Vagina (tissue), 2 donors: ENCODE data around the gene SIM1. TPM values are rescaled to one million over a fixed set of nuclear protein-coding genes. Genes with fewer than 3 reads are reported as not detected.

ENCODE experiments used
- DNase-seq, 2 donors: peaks; one replicate each; pipeline ENCODE4 v3.0.0-alpha.2; 2017; ENCODE audit errors: extremely low spot score in 2 of 2
- H3K27ac ChIP-seq: fragments of 200-600 bp; sonication (generic); one replicate; pipeline ENCODE4 v1.5.1; 2019
- H3K27me3 ChIP-seq: fragments of 200-600 bp; sonication (generic); one replicate; pipeline ENCODE4 v1.5.1; 2019
- H3K36me3 ChIP-seq, 2 donors: fragments of 200-600 bp; sonication (generic); one replicate each; pipeline ENCODE4 v1.5.1; 2017 to 2019
- H3K4me1 ChIP-seq: fragments of 200-600 bp; sonication (generic); one replicate; pipeline ENCODE4 v1.5.1; 2019
- H3K4me3 ChIP-seq, 2 donors: fragments of 200-600 bp; sonication (generic); 1 replicate in 1 of 2; 2 replicates in 1 of 2; pipeline ENCODE4 v1.5.1; 2016 to 2019
- H3K9me3 ChIP-seq: fragments of 200-600 bp; sonication (generic); one replicate; pipeline ENCODE4 v1.5.1; 2019
- POLR2A ChIP-seq, 2 donors: fragments of 450-650 bp; IDR thresholded peaks; one replicate each; pipeline ENCODE4 v1.6.1; 2017; ENCODE audit warnings: antibody characterized with exemption in 2 of 2, mild to moderate bottlenecking in 2 of 2, moderate library complexity in 2 of 2
- POLR2AphosphoS5 ChIP-seq, 2 donors: sonication (generic); formaldehyde crosslinking; IDR thresholded peaks; one replicate each; pipeline ENCODE4 v1.9.0; 2017; ENCODE audit warnings: antibody characterized with exemption in 2 of 2, mild to moderate bottlenecking in 2 of 2, low read depth in 1 of 2; ENCODE audit not compliant: insufficient read depth in 1 of 2
- intact Hi-C: fragments of 100-400 bp; cut with DNase I; formaldehyde crosslinking; loops from one replicate; pipeline ENCODE4 v1.15.1; 2023
- total RNA-seq: library from RNA; depleted of rRNA; stranded (reverse); fragments of >200 nt; gene quantifications from one replicate; pipeline ENCODE4 v1.2.3, GENCODE V29; 2016
- TF ChIP-seq, protein P1 (sequence below), 3 experiments: fragments of 450-650 bp in 2 of 3; fragments of 200-600 bp in 1 of 3; sonication (generic) in 1 of 3; IDR thresholded peaks; one replicate each; pipeline ENCODE4 v1.5.1; 2017 to 2019; ENCODE audit warnings: antibody characterized with exemption in 3 of 3, mild to moderate bottlenecking in 2 of 3, moderate library complexity in 2 of 3

Gene SIM1
- total RNA-seq, 1 donor from 2014 or later = not detected

DNA sequence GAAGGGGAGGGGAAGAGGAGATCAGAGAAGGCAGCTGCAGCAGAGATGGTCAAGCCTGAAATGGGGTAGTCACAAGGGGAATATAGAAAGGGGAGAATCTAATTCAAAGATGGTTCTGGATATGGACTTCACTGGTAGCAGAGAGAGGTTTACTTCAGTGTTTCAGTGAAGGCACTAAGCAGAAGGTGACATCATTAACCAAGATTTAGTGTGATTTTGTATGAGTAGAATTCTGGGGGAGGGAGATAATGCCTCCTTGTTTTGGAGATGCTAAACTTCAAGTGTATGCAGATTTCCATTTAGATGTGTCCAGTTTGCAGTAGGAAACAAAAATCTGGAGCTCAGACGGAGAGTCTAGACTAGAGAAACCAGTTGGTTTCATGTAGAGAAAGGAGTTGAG, 13.1 kb downstream of the SIM1 start:
- no peaks in the 10 kb centered on the region for H3K9me3 ChIP-seq
- no peaks in the 10 kb centered on the region for H3K36me3 ChIP-seq
- no peak for DNase-seq
- no peak overlapping the region for H3K27ac ChIP-seq
- H3K4me3 ChIP-seq = no peak overlapping the region
- peaks cover 17% of the 10 kb centered on the region for H3K4me1 ChIP-seq
- H3K27me3 ChIP-seq = peaks cover 44% of the 10 kb centered on the region
- intact Hi-C loops = no loop called here
- TF ChIP-seq, protein P1, sequence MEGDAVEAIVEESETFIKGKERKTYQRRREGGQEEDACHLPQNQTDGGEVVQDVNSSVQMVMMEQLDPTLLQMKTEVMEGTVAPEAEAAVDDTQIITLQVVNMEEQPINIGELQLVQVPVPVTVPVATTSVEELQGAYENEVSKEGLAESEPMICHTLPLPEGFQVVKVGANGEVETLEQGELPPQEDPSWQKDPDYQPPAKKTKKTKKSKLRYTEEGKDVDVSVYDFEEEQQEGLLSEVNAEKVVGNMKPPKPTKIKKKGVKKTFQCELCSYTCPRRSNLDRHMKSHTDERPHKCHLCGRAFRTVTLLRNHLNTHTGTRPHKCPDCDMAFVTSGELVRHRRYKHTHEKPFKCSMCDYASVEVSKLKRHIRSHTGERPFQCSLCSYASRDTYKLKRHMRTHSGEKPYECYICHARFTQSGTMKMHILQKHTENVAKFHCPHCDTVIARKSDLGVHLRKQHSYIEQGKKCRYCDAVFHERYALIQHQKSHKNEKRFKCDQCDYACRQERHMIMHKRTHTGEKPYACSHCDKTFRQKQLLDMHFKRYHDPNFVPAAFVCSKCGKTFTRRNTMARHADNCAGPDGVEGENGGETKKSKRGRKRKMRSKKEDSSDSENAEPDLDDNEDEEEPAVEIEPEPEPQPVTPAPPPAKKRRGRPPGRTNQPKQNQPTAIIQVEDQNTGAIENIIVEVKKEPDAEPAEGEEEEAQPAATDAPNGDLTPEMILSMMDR (IDR thresholded peaks at IDR 0.05) = no peak
- TF ChIP-seq POLR2A (IDR thresholded peaks at IDR 0.05) = no peak
- no peak for TF ChIP-seq POLR2AphosphoS5 (IDR thresholded peaks at IDR 0.05; ENCODE audit: insufficient read depth in 1 of 2, low read depth in 1 of 2)

GRCh38 chr6:100449239-100449691, 15.5 kb downstream of the SIM1 start:
- H3K4me3 ChIP-seq = no peak overlapping the region
- peaks cover 18% of the 10 kb centered on the region for H3K4me1 ChIP-seq
- DNase-seq = no peak
- intact Hi-C loops = no loop called here
- no peak overlapping the region for H3K27ac ChIP-seq
- TF ChIP-seq POLR2A (IDR thresholded peaks at IDR 0.05) (no peak), POLR2AphosphoS5 (IDR thresholded peaks at IDR 0.05; ENCODE audit: insufficient read depth in 1 of 2, low read depth in 1 of 2) (no peak)
- TF ChIP-seq, protein P1 (IDR thresholded peaks at IDR 0.05) = no peak
- H3K36me3 ChIP-seq = no peaks in the 10 kb centered on the region
- H3K27me3 ChIP-seq = peaks cover 28% of the 10 kb centered on the region
- H3K9me3 ChIP-seq = no peaks in the 10 kb centered on the region

DNA sequence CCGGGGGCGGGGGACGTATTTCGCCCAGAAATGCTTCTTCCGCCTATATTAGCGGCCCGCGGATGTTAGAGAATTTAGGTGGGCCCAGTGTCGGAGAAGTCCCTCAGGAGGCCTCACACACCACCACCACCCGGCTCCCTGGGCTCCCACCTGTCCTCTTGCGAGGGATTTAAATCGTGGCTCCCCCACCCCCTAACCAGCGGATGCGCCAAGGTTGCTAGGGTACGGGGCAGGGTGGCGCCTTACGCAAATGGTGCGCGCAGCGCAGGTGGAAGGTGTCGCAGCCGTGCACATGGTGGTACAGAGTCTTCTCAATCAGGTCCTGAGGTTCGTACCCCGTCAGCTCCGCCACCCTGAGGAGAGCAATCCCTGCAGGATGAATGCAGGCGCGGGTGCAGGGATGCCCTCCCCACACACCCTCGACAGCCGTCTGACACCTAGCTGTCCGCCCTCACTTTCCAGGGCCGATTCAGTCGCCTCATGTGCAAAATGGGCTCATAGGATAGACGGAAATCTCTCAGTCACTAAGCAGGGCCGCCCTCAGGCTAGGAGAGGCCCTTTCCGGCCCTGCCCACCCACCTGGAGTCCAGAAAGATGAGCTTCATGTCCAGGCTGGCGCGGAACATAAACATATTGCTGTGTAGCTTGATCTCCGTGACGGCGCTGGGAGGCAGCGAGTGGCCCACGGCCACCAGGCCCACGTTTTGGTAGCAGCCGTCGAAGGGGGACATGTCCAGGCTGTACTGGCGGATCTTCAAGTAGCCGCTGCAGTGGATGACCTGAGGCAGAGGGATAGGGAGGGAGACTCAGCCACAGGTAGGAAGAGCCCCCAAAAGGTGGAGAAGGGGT, 16.6 kb downstream of the SIM1 start:
- DNase-seq = no peak
- Histone ChIP-seq H3K36me3 (no peaks in the 10 kb centered on the region), H3K27me3 (peaks cover 18% of the 10 kb centered on the region), H3K9me3 (no peaks in the 10 kb centered on the region), H3K4me1 (peaks cover 13% of the 10 kb centered on the region), H3K27ac (no peak overlapping the region), H3K4me3 (no peak overlapping the region)
- TF ChIP-seq POLR2A (IDR thresholded peaks at IDR 0.05) = no peak
- TF ChIP-seq, protein P1 (IDR thresholded peaks at IDR 0.05) = no peak
- TF ChIP-seq POLR2AphosphoS5 (IDR thresholded peaks at IDR 0.05; ENCODE audit: insufficient read depth in 1 of 2, low read depth in 1 of 2) = no peak
- intact Hi-C loops = no loop called here

DNA sequence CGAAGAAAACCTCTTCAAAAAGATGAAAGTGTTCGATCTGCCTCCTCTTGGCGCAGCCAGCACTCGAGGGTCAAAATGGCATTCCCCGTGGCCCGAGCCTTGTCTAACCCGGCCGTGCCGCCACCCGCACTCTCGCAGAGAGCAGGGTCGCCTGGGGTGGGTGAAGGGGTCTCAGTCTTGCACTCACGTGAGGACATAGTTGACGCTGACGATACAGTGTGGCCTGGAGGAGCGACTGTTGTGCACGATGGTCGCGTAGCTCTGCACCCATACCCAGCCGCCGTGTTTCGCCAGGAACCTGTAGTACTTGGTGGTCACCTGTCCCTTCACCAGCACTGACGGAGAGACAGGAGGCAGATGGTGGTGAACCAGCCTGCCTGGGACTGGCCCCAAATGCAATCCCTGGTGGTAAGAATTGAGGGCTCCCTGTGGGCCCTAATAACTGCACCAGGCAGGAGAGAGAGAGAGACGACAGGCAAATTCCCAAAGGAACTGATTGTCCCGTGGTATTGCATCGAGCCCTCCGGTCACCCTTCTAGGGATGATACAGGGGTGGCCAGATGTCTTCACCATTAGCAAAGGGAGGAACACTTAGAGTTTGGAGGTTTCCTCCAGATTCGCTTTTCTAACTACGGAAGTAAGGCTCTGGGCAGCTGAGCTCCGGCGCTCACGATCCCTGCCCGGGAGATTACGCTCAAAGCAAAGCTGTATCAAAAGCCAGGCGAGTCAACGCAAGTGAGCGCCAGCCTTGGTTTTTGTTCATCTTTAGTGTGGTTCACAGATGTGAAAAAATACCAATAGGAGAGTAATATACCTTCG, 17.4 kb downstream of the SIM1 start:
- H3K4me3 ChIP-seq = peak overlapping the region in 1 of 2 donors; percentile 22
- intact Hi-C loops = no loop called here
- H3K27me3 ChIP-seq = peaks cover 17% of the 10 kb centered on the region

More for the DNA sequence above, 17.4 kb downstream of the SIM1 start:
- DNase-seq = no peak
- Histone ChIP-seq H3K27ac (no peak overlapping the region), H3K36me3 (no peaks in the 10 kb centered on the region), H3K9me3 (no peaks in the 10 kb centered on the region), H3K4me1 (peaks cover 13% of the 10 kb centered on the region)
- TF ChIP-seq POLR2A (IDR thresholded peaks at IDR 0.05) = no peak
- TF ChIP-seq, protein P1 (IDR thresholded peaks at IDR 0.05) = no peak
- no peak for TF ChIP-seq POLR2AphosphoS5 (IDR thresholded peaks at IDR 0.05; ENCODE audit: insufficient read depth in 1 of 2, low read depth in 1 of 2)
